Neural crest cell (in vitro differentiated cells): Measurements from ENCODE around the gene FCMR. TPM values are rescaled to one million over a fixed set of nuclear protein-coding genes. Genes with fewer than 3 reads are reported as not detected.
A peak's percentile ranks its signal among the peaks of the same experiment; 100 is the strongest.

Experiments used
- DNase-seq: peaks from one replicate; pipeline ENCODE4 v3.0.0; 2021; ENCODE audit warnings: low read depth, mixed read lengths, low spot score
- H3K27ac Mint-ChIP-seq: one replicate; pipeline ENCODE4 v1.8.0; 2021; ENCODE audit warnings: mild to moderate bottlenecking, mixed read lengths; ENCODE audit not compliant: unreplicated experiment
- H3K27me3 Mint-ChIP-seq: 2 replicates; pipeline ENCODE4 v1.8.0; 2021; ENCODE audit warnings: low read depth, mild to moderate bottlenecking, mixed read lengths
- H3K36me3 Mint-ChIP-seq: 2 replicates; pipeline ENCODE4 v1.8.0; 2021; ENCODE audit warnings: low read depth, mild to moderate bottlenecking, mixed read lengths
- H3K4me1 Mint-ChIP-seq: 2 replicates; pipeline ENCODE4 v1.8.0; 2021; ENCODE audit warnings: mixed read lengths
- H3K4me3 Mint-ChIP-seq: one replicate; pipeline ENCODE4 v1.8.0; 2021; ENCODE audit warnings: mild to moderate bottlenecking, mixed read lengths
- H3K9me3 Mint-ChIP-seq: 2 replicates; pipeline ENCODE4 v1.8.0; 2021; ENCODE audit warnings: mixed read lengths
- total RNA-seq: library from RNA; stranded (reverse); gene quantifications from 2 replicates; pipeline ENCODE4 v1.2.1, GENCODE V29; 2021
- TF ChIP-seq, protein P1 (sequence below): fragments of 200-600 bp; sonication (generic); conservative IDR thresholded peaks from 2 replicates; pipeline ENCODE4 v1.5.0; 2021; ENCODE audit warnings: antibody characterized with exemption, mild to moderate bottlenecking

FCMR gene
- total RNA-seq, 1 donor from 2014 or later, result not detected

DNA sequence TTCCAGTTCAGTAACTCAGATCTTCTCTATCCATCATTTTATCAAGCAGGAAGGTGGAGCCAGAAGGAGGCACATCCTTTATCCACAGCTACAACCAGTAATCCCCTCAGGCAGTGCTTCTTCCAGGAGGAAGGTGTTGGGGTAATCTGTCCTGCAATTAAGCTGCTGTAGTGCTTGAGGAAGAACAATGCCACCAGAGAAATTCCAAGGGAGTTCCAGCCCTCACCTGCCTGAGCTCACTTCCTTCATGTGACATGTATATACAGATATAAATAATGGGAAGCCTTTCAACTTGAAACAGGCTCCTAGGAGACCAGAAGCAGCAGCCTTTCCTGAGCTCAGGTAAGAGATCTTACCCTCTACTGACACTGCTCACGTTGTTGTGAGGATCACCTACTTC is 58.5 kb downstream of the FCMR start:
- TF ChIP-seq, protein P1, sequence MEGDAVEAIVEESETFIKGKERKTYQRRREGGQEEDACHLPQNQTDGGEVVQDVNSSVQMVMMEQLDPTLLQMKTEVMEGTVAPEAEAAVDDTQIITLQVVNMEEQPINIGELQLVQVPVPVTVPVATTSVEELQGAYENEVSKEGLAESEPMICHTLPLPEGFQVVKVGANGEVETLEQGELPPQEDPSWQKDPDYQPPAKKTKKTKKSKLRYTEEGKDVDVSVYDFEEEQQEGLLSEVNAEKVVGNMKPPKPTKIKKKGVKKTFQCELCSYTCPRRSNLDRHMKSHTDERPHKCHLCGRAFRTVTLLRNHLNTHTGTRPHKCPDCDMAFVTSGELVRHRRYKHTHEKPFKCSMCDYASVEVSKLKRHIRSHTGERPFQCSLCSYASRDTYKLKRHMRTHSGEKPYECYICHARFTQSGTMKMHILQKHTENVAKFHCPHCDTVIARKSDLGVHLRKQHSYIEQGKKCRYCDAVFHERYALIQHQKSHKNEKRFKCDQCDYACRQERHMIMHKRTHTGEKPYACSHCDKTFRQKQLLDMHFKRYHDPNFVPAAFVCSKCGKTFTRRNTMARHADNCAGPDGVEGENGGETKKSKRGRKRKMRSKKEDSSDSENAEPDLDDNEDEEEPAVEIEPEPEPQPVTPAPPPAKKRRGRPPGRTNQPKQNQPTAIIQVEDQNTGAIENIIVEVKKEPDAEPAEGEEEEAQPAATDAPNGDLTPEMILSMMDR, result no peak
- no peak for DNase-seq
- H3K27me3 Mint-ChIP-seq, result peaks cover 74% of the 10 kb centered on the region
- no peak overlapping the region for H3K4me3 Mint-ChIP-seq
- H3K36me3 Mint-ChIP-seq, result no peaks in the 10 kb centered on the region
- no peak overlapping the region for H3K27ac Mint-ChIP-seq
- H3K9me3 Mint-ChIP-seq, result no peaks in the 10 kb centered on the region
- no peaks in the 10 kb centered on the region for H3K4me1 Mint-ChIP-seq

DNA sequence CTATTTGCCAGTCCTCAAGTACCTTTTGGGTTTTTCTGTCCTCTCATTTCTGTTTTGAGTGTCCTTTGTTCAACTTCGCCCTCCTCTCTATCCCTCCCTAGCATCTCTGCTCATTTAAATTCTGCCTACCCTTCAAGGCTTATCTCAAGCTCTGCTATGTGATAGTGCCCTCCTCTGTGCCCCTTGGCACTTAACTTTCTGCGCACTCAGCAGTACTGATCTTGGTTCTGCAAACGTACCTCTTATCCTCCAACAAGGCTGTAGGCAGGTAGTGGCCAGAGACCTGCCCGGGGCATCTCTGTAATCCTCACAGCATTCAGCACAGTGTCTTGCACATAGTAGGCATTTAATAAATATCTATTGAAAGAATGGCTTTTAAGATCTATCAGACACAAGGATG is 61.6 kb downstream of the FCMR start:
- H3K27me3 Mint-ChIP-seq, result peaks cover 56% of the 10 kb centered on the region
- no peaks in the 10 kb centered on the region for H3K4me1 Mint-ChIP-seq
- no peak overlapping the region for H3K4me3 Mint-ChIP-seq
- H3K27ac Mint-ChIP-seq, result no peak overlapping the region
- H3K36me3 Mint-ChIP-seq, result no peaks in the 10 kb centered on the region
- no peak for DNase-seq
- H3K9me3 Mint-ChIP-seq, result no peaks in the 10 kb centered on the region
- TF ChIP-seq, protein P1, result no peak

DNA sequence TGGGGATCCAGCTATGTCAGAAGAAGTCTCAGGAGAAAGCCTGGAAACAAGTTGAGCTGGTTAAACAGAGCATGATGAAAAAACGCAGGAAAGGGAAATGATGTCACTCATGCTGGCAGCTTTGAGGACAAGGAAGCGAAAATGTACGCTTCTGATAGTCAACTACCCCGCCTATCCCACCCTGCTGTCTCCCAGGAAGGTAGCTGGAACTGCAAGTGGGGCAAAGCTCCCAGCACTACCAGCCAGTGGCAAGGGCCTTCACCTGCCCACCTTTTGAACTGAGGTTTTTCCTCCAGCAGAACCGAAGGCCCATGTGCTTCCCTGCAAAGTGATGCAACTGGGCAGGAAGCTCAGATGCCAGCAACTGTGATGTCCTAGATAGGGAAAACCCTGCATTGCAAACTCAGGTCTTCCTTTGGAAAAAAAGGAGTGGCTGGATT is 62.6 kb downstream of the FCMR start:
- TF ChIP-seq, protein P1, result no peak
- no peaks in the 10 kb centered on the region for H3K36me3 Mint-ChIP-seq
- H3K27me3 Mint-ChIP-seq, result peaks cover 55% of the 10 kb centered on the region
- no peaks in the 10 kb centered on the region for H3K4me1 Mint-ChIP-seq
- no peak overlapping the region for H3K4me3 Mint-ChIP-seq
- H3K27ac Mint-ChIP-seq, result no peak overlapping the region
- peaks cover 3% of the 10 kb centered on the region for H3K9me3 Mint-ChIP-seq
- DNase-seq, result no peak

DNA sequence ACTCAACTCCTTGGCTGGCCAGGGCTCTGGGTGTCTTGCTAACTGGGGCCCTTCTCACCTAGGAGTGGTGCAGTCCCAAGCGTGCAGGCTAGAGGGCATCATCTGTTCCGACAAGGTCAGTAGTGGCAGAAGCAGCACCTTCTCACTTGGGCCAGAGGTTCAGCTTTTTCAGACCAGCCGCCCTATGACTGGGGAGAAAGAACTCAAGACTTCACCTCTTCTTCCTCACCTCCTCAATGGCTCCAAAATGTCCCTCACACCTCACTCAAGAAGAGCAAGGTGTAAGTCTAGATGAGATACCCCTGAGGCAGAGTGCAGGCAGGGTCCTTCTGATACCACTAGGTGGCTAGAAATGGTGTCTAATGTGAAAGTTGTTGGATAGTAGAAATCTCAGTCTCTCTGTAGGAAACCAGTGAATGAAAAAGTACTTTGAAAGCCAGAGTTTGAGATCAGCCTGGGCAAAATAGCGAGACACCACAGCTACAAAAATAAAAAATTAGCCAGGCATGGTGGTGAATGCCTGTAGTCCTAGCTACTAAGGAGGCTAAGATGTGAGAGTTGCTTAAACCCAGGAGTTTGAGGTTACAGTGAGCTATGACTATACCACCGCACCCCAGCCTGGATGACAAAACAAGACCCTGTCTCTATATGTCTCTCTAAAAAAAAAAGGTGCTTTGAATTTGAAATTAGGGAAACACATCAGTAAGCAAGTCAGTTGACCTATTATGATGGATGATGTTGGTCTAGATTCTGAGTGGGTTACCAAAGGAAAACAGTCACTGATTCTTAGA is 64.9 kb downstream of the FCMR start:
- TF ChIP-seq, protein P1, result peak; percentile 33
- DNase-seq, result no peak
- Mint-ChIP-seq H3K4me3 (no peak overlapping the region), H3K36me3 (peaks cover 6% of the 10 kb centered on the region), H3K27ac (no peak overlapping the region), H3K4me1 (no peaks in the 10 kb centered on the region), H3K9me3 (peaks cover 18% of the 10 kb centered on the region), H3K27me3 (peaks cover 46% of the 10 kb centered on the region)

DNA sequence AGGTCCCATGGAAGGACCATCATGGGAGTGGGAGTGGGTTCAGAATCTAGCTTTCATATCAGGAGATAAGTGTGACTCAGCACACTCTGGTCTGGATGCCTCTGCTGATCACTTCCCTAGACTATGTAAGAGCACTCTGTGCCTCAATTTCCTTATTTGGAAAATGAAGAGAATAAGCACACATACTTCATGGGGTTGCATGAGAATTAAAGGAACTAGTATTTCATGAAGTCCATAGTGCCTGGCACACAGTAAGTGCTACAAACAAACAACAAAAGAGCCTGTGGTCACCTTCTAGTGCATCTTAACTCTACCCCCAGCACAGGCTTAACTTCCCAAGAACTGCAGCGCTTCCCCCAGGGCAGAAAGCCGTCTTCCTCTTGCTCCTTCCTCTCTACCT is 65.9 kb downstream of the FCMR start:
- H3K4me3 Mint-ChIP-seq, result no peak overlapping the region

More for the DNA sequence above, 65.9 kb downstream of the FCMR start:
- TF ChIP-seq, protein P1, result no peak
- Mint-ChIP-seq H3K4me1 (no peaks in the 10 kb centered on the region), H3K9me3 (peaks cover 22% of the 10 kb centered on the region), H3K36me3 (peaks cover 10% of the 10 kb centered on the region), H3K27me3 (peaks cover 45% of the 10 kb centered on the region), H3K27ac (no peak overlapping the region)
- DNase-seq, result no peak
